ENCODE data around the gene NFATC1.

DNA sequence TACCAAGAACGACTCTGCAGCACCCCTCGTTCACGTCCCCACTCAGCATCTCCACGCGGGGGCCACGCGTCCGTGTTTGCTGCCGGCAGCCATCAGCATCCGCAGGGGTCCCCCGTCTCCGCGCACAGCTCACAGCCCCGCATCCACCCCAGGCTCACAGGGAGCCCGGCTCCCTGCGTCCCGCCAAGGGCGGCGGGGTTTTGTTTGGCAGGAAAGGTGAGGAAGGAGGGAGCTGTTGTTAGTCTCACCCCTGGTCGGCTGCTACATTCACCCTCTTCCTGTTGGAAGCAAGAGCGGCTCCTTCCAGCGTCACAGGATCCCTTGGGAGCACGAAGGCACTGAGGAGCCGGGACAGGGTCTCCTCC is 152.9 kb downstream of the NFATC1 start:
- TF ChIP-seq, protein P1, sequence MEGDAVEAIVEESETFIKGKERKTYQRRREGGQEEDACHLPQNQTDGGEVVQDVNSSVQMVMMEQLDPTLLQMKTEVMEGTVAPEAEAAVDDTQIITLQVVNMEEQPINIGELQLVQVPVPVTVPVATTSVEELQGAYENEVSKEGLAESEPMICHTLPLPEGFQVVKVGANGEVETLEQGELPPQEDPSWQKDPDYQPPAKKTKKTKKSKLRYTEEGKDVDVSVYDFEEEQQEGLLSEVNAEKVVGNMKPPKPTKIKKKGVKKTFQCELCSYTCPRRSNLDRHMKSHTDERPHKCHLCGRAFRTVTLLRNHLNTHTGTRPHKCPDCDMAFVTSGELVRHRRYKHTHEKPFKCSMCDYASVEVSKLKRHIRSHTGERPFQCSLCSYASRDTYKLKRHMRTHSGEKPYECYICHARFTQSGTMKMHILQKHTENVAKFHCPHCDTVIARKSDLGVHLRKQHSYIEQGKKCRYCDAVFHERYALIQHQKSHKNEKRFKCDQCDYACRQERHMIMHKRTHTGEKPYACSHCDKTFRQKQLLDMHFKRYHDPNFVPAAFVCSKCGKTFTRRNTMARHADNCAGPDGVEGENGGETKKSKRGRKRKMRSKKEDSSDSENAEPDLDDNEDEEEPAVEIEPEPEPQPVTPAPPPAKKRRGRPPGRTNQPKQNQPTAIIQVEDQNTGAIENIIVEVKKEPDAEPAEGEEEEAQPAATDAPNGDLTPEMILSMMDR (IDR thresholded peaks at IDR 0.05), result no peak
- TF ChIP-seq POLR2A (IDR thresholded peaks at IDR 0.05), result no peak

Measured in esophagus squamous epithelium (tissue), 4 donors.